GM19395 (cell line): ENCODE data around the gene PCDHA11.
"Not testable (repeated sequence)": the region's sequence is repeated elsewhere in the genome, so short reads cannot be mapped to it uniquely, and the experiment has no call there.

ENCODE experiments used
- ATAC-seq: cut with Tn5 transposase; IDR thresholded peaks from one replicate; pipeline ENCODE4 v1.9.1; 2021; ENCODE audit warnings: mild to moderate bottlenecking, moderate library complexity; ENCODE audit not compliant: unreplicated experiment

The PCDHA11 gene

DNA sequence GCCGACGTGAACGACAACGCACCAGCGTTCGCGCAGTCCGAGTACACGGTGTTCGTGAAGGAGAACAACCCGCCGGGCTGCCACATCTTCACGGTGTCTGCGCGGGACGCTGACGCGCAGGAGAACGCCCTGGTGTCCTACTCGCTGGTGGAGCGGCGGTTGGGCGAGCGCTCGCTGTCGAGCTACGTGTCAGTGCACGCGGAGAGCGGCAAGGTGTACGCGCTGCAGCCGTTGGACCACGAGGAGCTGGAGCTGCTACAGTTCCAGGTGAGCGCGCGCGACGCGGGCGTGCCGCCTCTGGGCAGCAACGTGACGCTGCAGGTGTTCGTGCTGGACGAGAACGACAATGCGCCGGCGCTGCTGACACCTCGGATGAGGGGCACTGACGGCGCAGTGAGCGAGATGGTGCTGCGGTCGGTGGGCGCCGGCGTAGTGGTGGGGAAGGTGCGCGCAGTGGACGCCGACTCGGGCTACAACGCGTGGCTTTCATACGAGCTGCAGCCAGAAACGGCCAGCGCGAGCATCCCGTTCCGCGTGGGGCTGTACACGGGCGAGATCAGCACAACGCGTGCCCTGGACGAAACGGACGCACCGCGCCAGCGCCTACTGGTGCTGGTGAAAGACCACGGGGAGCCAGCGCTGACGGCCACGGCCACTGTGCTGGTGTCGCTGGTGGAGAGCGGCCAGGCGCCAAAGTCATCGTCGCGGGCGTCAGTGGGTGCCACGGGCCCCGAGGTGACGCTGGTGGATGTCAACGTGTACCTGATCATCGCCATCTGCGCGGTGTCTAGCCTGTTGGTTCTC is 18.7 kb upstream of the PCDHA11 start:
- ATAC-seq, result not testable (repeated sequence)

DNA sequence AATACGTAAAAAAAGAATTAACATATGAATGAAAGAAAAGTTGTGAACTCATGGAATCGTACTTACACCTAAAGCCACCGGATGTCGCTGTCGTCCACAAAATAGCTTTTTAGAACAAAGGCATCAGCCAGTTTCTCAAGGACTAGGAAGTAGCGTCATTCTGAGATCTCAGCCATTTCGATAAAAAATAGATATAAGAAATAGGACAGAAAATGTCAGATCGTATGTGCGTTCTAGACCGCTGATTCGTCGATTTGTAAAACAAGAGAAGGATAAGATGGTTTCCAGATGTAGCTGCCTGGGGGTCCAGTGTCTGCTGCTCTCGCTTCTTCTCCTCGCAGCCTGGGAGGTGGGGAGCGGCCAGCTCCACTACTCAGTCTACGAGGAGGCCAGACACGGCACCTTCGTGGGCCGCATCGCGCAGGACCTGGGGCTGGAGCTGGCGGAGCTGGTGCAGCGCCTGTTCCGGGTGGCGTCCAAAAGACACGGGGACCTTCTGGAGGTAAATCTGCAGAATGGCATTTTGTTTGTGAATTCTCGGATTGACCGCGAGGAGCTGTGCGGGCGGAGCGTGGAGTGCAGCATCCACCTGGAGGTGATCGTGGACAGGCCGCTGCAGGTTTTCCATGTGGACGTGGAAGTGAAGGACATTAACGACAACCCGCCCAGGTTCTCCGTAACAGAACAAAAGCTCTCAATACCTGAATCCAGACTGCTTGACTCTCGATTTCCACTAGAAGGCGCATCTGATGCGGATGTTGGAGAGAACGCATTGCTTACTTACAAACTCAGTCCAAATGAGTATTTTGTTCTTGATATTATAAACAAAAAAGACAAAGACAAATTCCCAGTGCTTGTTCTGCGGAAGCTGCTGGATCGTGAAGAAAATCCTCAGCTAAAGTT is 12.7 kb upstream of the PCDHA11 start, which contains the start of gene PCDHA10:
TSS of gene PCDHA10 (plus strand) at position 126 of the 903 bp plus-strand sequence. CDS start at position 278, 152 bp downstream.
- ATAC-seq, result no peak

- ATAC-seq, result no peak
These were observed 11.4 kb upstream of the PCDHA11 start for GRCh38 chr5:140857177-140857986.

DNA sequence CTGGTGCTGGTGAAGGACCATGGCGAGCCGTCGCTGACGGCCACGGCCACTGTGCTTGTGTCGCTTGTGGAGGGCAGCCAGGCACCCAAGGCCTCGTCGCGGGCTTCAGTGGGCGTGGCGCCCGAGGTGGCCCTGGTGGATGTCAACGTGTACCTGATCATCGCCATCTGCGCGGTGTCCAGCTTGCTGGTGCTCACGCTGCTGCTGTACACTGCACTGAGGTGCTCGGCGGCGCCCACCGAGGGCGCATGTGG is 10.8 kb upstream of the PCDHA11 start:
- ATAC-seq, result no peak

- ATAC-seq, result no peak
These were observed 6.1 kb upstream of the PCDHA11 start for GRCh38 chr5:140862441-140863295.

DNA sequence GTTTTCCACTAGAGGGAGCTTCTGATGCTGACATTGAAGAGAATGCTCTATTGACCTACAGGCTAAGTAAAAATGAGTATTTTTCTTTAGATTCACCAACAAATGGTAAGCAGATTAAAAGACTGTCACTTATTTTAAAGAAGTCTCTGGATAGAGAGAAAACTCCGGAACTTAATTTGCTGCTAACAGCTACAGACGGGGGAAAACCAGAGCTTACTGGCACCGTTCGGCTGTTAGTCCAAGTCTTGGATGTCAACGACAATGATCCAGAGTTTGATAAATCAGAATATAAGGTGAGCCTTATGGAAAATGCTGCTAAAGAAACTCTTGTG is 764 bp downstream of the PCDHA11 start:
- ATAC-seq, result no peak

DNA sequence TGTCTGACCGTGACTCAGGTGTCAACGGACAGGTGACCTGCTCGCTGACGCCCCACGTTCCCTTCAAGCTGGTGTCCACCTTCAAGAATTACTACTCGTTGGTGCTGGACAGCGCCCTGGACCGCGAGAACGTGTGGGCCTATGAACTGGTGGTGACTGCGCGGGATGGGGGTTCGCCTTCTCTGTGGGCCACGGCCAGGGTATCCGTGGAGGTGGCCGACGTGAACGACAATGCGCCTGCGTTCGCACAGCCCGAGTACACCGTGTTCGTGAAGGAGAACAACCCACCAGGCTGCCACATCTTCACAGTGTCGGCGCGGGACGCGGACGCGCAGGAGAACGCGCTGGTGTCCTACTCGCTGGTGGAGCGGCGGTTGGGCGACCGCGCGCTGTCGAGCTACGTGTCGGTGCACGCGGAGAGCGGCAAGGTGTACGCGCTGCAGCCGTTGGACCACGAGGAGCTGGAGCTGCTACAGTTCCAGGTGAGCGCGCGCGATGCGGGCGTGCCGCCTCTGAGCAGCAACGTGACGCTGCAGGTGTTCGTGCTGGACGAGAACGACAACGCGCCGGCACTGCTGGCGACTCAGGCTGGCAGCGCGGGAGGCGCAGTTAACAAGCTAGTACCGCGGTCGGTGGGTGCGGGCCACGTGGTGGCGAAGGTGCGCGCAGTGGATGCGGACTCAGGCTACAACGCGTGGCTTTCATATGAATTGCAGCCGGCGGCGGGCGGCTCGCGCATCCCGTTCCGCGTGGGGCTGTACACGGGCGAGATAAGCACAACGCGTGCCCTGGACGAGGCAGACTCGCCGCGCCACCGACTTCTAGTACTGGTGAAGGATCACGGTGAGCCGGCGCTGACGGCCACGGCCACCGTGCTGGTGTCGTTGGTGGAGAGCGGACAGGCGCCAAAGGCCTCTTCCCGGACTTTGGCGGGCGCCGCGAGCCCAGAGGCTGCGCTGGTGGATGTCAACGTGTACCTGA is 1.8 kb downstream of the PCDHA11 start:
- ATAC-seq, result no peak

- ATAC-seq, result no peak
These were observed 6.6 kb downstream of the PCDHA11 start, which contains the start of gene PCDHA12 for GRCh38 chr5:140875085-140876065. Gene PCDHA12 (plus strand): TSS chr5:140875308. CDS start chr5:140875473, 165 bp downstream.

- not testable (repeated sequence) for ATAC-seq
These were observed 7.9 kb downstream of the PCDHA11 start for GRCh38 chr5:140876541-140877261.

DNA sequence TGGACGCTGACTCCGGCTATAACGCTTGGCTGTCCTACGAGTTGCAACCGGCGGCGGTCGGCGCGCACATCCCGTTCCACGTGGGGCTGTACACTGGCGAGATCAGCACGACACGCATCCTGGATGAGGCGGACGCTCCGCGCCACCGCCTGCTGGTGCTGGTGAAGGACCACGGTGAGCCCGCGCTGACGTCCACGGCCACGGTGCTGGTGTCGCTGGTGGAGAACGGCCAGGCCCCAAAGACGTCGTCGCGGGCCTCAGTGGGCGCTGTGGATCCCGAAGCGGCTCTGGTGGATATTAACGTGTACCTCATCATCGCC is 8.5 kb downstream of the PCDHA11 start:
- ATAC-seq, result no peak

- ATAC-seq, result no peak
These were observed 13.3 kb downstream of the PCDHA11 start, which contains the start of gene PCDHA13 for GRCh38 chr5:140881889-140882590. Gene PCDHA13 (plus strand): TSS chr5:140882124. CDS start chr5:140882269, 145 bp downstream.

- ATAC-seq, result no peak
These were observed 13.8 kb downstream of the PCDHA11 start for GRCh38 chr5:140882591-140882899.

- no peak for ATAC-seq
These were observed 14.6 kb downstream of the PCDHA11 start for GRCh38 chr5:140883373-140883772.

GRCh38 chr5:140883927-140884697 is 15.4 kb downstream of the PCDHA11 start:
- ATAC-seq, result no peak

- ATAC-seq, result no peak
These were observed 47.6 kb downstream of the PCDHA11 start for GRCh38 chr5:140916325-140916724.
